Heart left ventricle (tissue), 16 donors: ENCODE measurements around the gene IPO7. TPM values are rescaled to one million over a fixed set of nuclear protein-coding genes. Genes with fewer than 3 reads are reported as not detected.

Experiments
- ATAC-seq, 4 donors: fragments of 200-7000 bp; cut with Tn5 transposase; one replicate each; pipeline ENCODE4 v1.9.1; 2020 to 2022; ENCODE audit warnings: moderate library complexity in 4 of 4, mild to moderate bottlenecking in 3 of 4, moderate number of reproducible peaks in 1 of 4
- DNase-seq, 5 donors: peaks; one replicate each; pipeline ENCODE4 v3.0.0-alpha.2; 2020
- H3K27ac ChIP-seq, 12 donors: fragments of 200-600 bp; sonication (generic) in 4 of 12; one replicate each; pipeline versions ENCODE4 v1.5.0 to v1.8.0; 2016 to 2022; ENCODE audit warnings: mild to moderate bottlenecking in 2 of 12
- H3K27me3 ChIP-seq, 9 donors: fragments of 200-600 bp; sonication (generic) in 2 of 9; one replicate each; pipeline versions ENCODE4 v1.5.1 to v1.8.0; 2016 to 2022; ENCODE audit warnings: mild to moderate bottlenecking in 3 of 9
- H3K36me3 ChIP-seq, 9 donors: fragments of 200-600 bp; sonication (generic) in 2 of 9; one replicate each; pipeline versions ENCODE4 v1.5.0 to v1.8.0; 2018 to 2022; ENCODE audit warnings: mild to moderate bottlenecking in 2 of 9
- H3K4me1 ChIP-seq, 12 donors: fragments of 200-600 bp; sonication (generic) in 4 of 12; one replicate each; pipeline versions ENCODE4 v1.5.0 to v1.8.0; 2016 to 2022; ENCODE audit warnings: mild to moderate bottlenecking in 3 of 12
- H3K4me3 ChIP-seq, 12 donors: fragments of 200-600 bp; sonication (generic) in 4 of 12; one replicate each; pipeline versions ENCODE4 v1.5.0 to v1.8.0; 2017 to 2022; ENCODE audit warnings: mild to moderate bottlenecking in 9 of 12, moderate library complexity in 4 of 12
- H3K9me3 ChIP-seq, 12 donors: fragments of 200-600 bp; sonication (generic) in 4 of 12; one replicate each; pipeline versions ENCODE4 v1.5.0 to v1.8.0; 2016 to 2022; ENCODE audit warnings: mild to moderate bottlenecking in 1 of 12
- POLR2A ChIP-seq, 2 donors: fragments of 450-650 bp; IDR thresholded peaks; one replicate each; pipeline ENCODE4 v1.6.1; 2017; ENCODE audit warnings: antibody characterized with exemption in 2 of 2, mild to moderate bottlenecking in 2 of 2, moderate library complexity in 2 of 2
- WGBS, 4 donors: extraction: QIAGEN DNeasy Blood & Tissue Kit in 2 of 4; methylation state at CpG; one replicate each; pipeline versions ENCODE4 v1.1.5 to v1.1.7; 2013 to 2018; 5-methylcytosine and 5-hydroxymethylcytosine counted together
- intact Hi-C, 10 donors: fragments of 100-400 bp; cut with DNase I; formaldehyde crosslinking; loops; one replicate each; pipeline versions ENCODE4 v1.11.1 to v1.14.2; 2022
- polyA plus RNA-seq, 2 donors: library from polyadenylated mRNA; stranded (reverse); fragments of 200-250 nt; gene quantifications; one replicate each; pipeline ENCODE4 v1.2.3, GENCODE V29; 2013
- total RNA-seq, 9 donors: library from RNA; depleted of rRNA in 2 of 9; stranded (reverse); fragments of >200 nt in 2 of 9; fragmentation: NEBNext Ultra II Directional in 3 of 9; extraction: Animal tissue kit (Norgen Biotek cat#: 25700) in 3 of 9; gene quantifications; one replicate each; pipeline versions ENCODE4 v1.1.0 to v1.2.4, GENCODE V29; 2016 to 2023
- TF ChIP-seq, protein P1 (sequence below), 12 donors: fragments of 200-600 bp; sonication (generic) in 4 of 12; IDR thresholded peaks; one replicate each; pipeline versions ENCODE4 v1.5.0 to v1.8.0; 2018 to 2022; ENCODE audit warnings: antibody characterized with exemption in 12 of 12, mild to moderate bottlenecking in 5 of 12
- donor health status: ischemic (EF 13 %, LVEDD 7.1; RV severe dilation, severe dysfunction).
- donor health status: healthy with polysubstance abuse.
- donor health status: DM: no; HTN: yes; CAD: no.
- donor health status: DM: no; HTN: no; CAD: no.
- donor health status: ischemic (EF 25% LVEDD 6.9; RV normal size, moderate dysfunction).
- donor health status: ischemic (EF 25% LVEDD 5.7; RV mildly dilated, moderate dysfunction).
- donor health status: healthy.
- donor health status: DM: yes; HTN: yes; CAD: no.
- donor health status: ischemic (EF 35%, LVEDD 5.7; RV mildly dilated, moderate dysfunction).
- donor health status: nonischemic (EF 11% LVEDD 7.7; RV severe dilation, severe dysfunction).
- donor health status: DM: yes; HTN: yes; CAD: no.
- donor health status: PGD.
- donor health status: ischemic (EF 29% LVEDD 5.4; RV normal size, mild dysfunction).
- donor health status: nonischemic (EF 23%, LVEDD 6.1; RV moderate dilation, normal function).

IPO7 gene
- total and polyA plus RNA-seq, 11 donors: 25.6 to 200 (median 141) TPM

DNA sequence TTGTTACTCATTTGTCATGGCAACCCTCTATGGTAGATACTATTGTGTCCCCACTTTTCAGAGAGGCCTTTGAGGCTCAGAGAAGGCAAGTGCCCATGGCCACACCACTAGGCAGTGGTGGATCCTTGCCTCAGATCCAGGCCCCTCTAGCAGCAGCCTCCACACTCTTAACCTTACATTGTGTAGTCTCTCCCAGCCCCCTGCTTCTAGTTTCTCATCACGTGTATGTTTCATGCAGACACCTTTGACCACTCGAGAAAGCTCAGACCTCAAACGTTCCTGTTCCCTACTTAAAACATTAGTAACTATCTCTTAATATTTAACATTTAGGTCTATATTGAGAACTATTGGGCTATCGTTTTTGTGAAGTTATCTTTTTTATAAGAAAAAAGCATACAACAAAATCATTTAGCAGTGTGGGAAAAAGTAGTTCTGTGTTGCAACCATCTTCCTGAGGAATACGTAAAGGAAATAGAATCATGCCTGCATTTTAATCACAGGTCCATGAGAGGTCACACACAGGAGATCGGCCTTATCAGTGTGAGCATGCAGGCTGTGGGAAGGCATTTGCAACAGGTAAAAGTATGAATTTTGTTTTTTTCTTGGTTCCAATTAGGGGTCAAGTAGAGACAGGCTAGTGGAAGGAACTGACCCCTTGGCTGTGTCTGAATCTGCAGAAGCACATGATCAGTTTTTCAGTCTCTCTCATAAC, 111.5 kb downstream of the IPO7 start:
- H3K4me3 ChIP-seq: no peak overlapping the region
- intact Hi-C loops: loop anchor here in 2 of 10 donors (10.0 kb wide), 3 partner anchors 61 to 341 kb away; no protein-coding TSS in a partner anchor
- H3K9me3 ChIP-seq: no peaks in the 10 kb centered on the region
- DNase-seq: no peak
- H3K27ac ChIP-seq: no peak overlapping the region
- 75 to 81% (median 77%) methylated on average over 6 of the region's 6 CpGs for WGBS, 4 donors
- TF ChIP-seq, protein P1, sequence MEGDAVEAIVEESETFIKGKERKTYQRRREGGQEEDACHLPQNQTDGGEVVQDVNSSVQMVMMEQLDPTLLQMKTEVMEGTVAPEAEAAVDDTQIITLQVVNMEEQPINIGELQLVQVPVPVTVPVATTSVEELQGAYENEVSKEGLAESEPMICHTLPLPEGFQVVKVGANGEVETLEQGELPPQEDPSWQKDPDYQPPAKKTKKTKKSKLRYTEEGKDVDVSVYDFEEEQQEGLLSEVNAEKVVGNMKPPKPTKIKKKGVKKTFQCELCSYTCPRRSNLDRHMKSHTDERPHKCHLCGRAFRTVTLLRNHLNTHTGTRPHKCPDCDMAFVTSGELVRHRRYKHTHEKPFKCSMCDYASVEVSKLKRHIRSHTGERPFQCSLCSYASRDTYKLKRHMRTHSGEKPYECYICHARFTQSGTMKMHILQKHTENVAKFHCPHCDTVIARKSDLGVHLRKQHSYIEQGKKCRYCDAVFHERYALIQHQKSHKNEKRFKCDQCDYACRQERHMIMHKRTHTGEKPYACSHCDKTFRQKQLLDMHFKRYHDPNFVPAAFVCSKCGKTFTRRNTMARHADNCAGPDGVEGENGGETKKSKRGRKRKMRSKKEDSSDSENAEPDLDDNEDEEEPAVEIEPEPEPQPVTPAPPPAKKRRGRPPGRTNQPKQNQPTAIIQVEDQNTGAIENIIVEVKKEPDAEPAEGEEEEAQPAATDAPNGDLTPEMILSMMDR (IDR thresholded peaks at IDR 0.05): no peak
- no peak for TF ChIP-seq POLR2A (IDR thresholded peaks at IDR 0.05)
- no peaks in the 10 kb centered on the region for H3K27me3 ChIP-seq
- H3K36me3 ChIP-seq: peaks cover 2 to 100% (median 85%) of the 10 kb centered on the region in 9 donors
- no peak for ATAC-seq
- H3K4me1 ChIP-seq: no peaks in the 10 kb centered on the region

Other genes starting within 250 kb of the IPO7 start
- gene DENND5A, start 119.3 kb upstream of the IPO7 start, total RNA-seq: 100 to 1,000 TPM; 104 to 175 (median 118) TPM
- 10 to 100 TPM; 44.5 to 94.2 TPM for gene DENND5A, start 119.3 kb upstream of the IPO7 start, polyA plus RNA-seq
- 10 to 100 TPM; 17.7 to 27.8 (median 22.6) TPM for gene TMEM41B, start 70.1 kb upstream of the IPO7 start, total RNA-seq
- 10 to 100 TPM; 14.8 to 21.7 TPM for gene TMEM41B, start 70.1 kb upstream of the IPO7 start, polyA plus RNA-seq
- gene ZNF143, start 76.4 kb downstream of the IPO7 start, total RNA-seq: 10 to 100 TPM; 16.8 to 32.3 (median 22.0) TPM
- gene ZNF143, start 76.4 kb downstream of the IPO7 start, polyA plus RNA-seq: 10 to 100 TPM in 1 of 2 donors, 1 to 10 TPM in 1; 7.9 to 23.3 TPM
- 10 to 100 TPM; 33.0 to 89.2 (median 68.7) TPM for gene WEE1, start 189.0 kb downstream of the IPO7 start, total RNA-seq
- gene WEE1, start 189.0 kb downstream of the IPO7 start, polyA plus RNA-seq: 10 to 100 TPM; 14.5 to 49.2 TPM